Cerebellar nuclear complex (tissue), 1 donor: ENCODE results near the gene ULK1.
"Not testable (repeated sequence)": the region's sequence is repeated elsewhere in the genome, so short reads cannot be mapped to it uniquely, and the experiment has no call there.

ENCODE experiments used
- DNase-seq, 2 experiments: peaks; one replicate each; lab custom pipeline; 2025; lab: John Stamatoyannopoulos, UW

ULK1 gene

DNA sequence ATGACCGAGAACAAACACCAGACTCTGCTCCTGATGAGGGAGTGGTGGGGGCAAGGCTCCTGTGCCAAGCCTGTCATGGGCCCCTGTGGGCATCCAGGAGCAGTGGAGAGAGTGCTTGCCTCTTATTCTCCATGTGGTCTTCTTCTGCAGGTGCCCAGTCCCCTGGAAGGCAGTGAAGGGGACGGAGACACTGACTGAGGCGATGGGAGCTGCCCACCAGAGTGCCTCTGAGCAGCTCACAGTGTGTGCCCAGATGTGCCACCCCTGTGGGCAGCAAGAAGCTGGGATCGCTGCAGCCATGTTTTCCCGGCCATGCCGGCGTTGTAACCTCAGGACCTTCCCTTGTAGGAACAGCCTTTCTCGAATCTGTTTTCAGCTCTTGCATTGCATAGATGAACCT is 49.0 kb downstream of the ULK1 start:
- DNase-seq: no peak

- no peak for DNase-seq
These were observed 49.5 kb downstream of the ULK1 start for GRCh38 chr12:131943876-131944275.

DNA sequence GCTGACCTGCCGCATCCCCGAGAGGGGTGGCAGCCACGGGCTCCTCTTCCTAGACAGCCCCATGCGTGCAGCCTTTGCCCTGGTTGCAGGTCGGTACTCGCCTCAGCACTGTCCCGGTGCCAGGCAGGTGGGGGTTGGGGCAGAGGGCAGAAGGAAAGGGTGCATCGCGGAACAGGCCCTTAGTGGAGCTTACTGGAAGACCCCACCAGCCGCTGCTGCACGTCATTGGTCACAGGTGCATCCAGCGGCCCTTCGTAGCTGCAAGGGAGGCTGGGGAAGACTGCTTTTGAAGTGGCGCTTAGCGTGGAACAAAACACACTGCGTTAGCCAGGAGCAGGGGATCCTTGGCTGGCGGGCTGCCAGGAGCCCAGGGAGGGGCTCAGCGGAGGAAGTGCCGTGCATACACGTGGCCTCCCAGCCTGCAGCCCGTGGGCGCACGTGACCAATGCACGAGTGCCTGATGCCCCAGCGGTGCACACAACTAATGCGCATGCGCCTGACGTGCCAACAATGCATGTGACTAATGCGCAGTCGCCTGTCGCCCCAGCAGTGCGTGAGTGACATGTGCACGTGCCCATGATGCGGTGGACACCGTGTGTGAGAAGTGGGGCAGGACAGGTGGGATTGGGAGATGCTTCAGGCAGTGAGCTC is 50.3 kb downstream of the ULK1 start:
- DNase-seq: no peak

GRCh38 chr12:131946757-131947156 is 52.3 kb downstream of the ULK1 start:
- DNase-seq: no peak

- DNase-seq: no peak
These were observed 53.1 kb downstream of the ULK1 start for GRCh38 chr12:131947482-131948027.

GRCh38 chr12:131948166-131948712 is 53.8 kb downstream of the ULK1 start:
- no peak for DNase-seq

DNA sequence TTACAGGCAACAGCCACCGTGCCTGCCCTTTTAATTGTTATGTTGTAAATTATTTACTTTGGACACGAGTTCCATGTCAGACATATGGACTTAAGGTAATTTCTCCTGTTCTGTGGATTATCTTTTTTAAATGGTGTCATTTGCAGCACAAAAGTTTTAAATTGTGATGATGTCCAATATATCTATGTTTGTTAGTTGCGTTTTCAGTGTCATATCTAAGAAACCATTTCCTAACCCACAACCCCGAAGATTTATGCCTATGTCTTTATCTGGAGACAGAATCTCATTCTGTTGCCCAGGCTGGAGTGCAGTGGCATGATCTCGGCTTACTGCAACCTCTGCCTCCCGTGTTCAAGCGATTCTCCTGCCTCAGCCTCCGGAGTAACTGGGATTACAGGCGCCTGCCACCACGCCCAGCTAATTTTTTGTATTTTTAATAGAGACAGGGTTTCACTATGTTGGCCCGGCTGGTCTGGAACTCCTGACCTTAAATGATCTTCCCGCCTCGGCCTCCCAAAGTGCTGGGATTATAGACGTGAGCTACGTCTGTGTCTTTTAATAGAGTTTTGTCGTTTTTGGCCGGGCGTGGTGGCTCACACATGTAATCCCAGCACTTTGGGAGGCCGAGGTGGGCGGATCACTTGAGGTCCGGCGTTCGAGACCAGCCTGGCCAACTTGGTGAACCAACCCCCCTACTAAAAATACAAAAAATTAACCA is 54.5 kb downstream of the ULK1 start:
- not testable (repeated sequence) for DNase-seq

- DNase-seq: peak; percentile 8 to 36
These were observed 55.2 kb downstream of the ULK1 start, which contains the start of gene EP400 for GRCh38 chr12:131949431-131950181. EP400 (plus strand) TSS chr12:131949942; CDS start chr12:131960620, 10,678 bp downstream.

GRCh38 chr12:131950182-131950913 is 55.9 kb downstream of the ULK1 start:
- no peak for DNase-seq

- not testable (repeated sequence) for DNase-seq
These were observed 59.4 kb downstream of the ULK1 start for GRCh38 chr12:131953810-131954209.

DNA sequence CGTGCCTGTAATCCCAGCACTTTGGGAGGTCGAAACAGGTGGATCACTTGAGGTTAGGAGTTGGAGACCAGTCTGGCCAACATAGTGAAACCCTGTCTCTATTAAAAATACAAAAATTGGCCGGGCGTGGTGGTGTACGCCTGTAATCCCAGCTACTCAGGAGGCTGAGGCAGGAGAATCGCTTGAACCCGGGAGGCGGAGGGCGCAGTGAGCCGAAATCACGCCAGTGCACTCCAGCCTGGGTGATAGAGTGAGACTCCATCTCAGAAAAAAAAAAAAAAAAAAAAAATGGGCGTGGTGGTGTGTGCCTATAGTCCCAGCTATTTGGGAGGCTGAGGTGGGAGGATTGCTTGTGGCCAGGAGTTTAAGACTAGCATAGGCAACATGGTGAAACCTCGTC is 60.0 kb downstream of the ULK1 start:
- not testable (repeated sequence) for DNase-seq

DNA sequence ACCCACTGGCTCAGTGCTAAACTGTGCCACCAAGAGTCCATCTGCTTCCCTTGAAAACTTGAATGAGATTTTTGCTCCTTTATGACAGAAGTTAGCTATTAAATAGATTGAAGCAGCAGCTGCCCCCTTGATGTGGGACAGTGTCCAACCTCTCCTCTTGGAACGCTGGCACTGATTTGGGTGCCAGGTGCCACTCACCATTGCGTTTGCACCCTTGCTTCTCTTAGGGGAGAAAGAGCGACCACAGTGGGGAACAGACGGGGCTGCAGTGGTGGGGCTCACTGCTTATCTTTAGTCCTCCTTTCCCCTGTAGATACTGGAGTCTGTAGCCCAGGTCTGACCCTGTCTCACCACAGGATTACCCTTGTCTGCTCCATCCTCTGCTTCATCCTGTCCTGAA is 64.7 kb downstream of the ULK1 start:
- DNase-seq: no peak

- DNase-seq: no peak
These were observed 65.5 kb downstream of the ULK1 start for GRCh38 chr12:131959641-131960589.

DNA sequence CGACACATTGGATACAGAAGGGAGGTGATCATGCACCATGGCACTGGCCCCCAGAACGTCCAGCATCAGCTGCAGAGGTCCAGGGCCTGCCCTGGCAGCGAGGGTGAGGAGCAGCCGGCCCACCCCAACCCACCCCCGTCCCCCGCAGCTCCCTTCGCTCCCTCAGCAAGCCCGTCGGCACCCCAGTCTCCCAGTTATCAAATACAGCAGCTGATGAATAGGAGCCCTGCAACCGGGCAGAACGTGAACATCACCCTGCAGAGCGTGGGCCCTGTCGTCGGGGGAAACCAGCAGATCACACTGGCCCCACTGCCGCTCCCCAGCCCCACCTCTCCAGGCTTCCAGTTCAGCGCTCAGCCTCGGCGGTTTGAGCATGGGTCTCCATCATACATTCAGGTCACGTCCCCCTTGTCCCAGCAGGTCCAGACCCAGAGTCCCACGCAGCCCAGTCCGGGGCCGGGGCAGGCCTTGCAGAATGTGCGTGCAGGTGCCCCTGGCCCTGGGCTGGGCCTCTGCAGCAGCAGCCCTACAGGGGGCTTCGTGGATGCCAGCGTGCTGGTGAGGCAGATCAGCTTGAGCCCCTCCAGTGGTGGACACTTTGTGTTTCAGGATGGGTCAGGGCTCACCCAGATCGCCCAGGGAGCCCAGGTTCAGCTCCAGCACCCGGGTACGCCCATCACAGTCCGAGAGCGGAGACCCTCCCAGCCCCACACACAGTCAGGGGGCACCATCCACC is 66.3 kb downstream of the ULK1 start:
- not testable (repeated sequence) for DNase-seq

DNA sequence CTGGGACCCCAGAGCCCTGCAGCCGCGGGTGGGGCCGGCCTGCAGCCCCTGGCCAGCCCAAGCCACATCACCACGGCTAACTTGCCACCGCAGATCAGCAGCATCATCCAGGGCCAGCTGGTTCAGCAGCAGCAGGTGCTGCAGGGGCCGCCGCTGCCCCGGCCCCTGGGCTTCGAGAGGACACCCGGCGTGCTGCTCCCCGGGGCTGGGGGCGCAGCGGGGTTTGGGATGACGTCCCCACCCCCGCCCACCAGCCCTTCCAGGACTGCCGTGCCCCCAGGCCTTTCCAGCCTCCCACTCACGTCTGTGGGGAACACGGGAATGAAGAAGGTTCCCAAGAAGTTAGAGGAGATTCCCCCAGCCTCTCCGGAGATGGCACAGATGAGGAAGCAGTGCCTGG is 66.9 kb downstream of the ULK1 start:
- DNase-seq: not testable (repeated sequence)

DNA sequence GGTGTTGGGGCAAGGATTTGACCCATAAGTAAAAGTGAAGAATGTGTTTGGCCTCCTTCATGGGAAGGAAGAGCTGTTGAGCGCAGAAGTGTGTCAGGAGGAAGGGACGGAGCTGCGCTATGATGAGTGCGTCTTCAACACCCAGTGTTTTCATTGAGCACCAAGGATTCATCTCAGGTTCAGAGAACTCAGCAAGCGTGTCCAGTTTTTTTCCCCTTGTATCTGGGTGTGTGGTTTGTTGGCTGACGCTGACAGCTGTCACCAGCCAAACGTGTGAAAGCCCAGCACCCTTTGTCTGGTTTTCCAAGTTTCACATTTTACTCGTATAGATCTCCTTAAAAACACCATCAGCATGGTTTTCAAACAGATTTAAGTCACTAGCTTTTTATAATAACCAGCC is 67.6 kb downstream of the ULK1 start:
- no peak for DNase-seq

- peak in 1 of 2 experiments; percentile 3 for DNase-seq
These were observed 69.0 kb downstream of the ULK1 start for GRCh38 chr12:131963381-131963780.

GRCh38 chr12:131965073-131965472 is 70.7 kb downstream of the ULK1 start:
- DNase-seq: no peak

- DNase-seq: no peak
These were observed 76.8 kb downstream of the ULK1 start for GRCh38 chr12:131971226-131971625.
